B cell (primary cell): ENCODE measurements around the gene MUC22. TPM values are rescaled to one million over a fixed set of nuclear protein-coding genes. Genes with fewer than 3 reads are reported as not detected.

ENCODE experiments used
- ATAC-seq: fragments of 200-7000 bp; cut with Tn5 transposase; one replicate; pipeline ENCODE4 v1.10.0; 2021; ENCODE audit warnings: low read depth, mild to moderate bottlenecking, moderate number of reproducible peaks, moderate library complexity
- CTCF ChIA-PET: fragments of 350-600 bp; sonication (Branson Sonifier 250); formaldehyde crosslinking; loops from one replicate; lab custom pipeline; 2021; ENCODE audit warnings: antibody characterized with exemption, inconsistent platforms; lab: Charles Lee
- POLR2A ChIA-PET: fragments of 350-600 bp; sonication (Branson Sonifier 250); formaldehyde crosslinking; loops from one replicate; lab custom pipeline; 2021; ENCODE audit warnings: antibody characterized with exemption; lab: Charles Lee
- DNase-seq: peaks from one replicate; pipeline ENCODE4 v3.0.0; 2013
- H2AFZ ChIP-seq: 2 replicates; pipeline ENCODE4 v1.6.1; 2012; ENCODE audit warnings: mild to moderate bottlenecking, low read depth, low read length; ENCODE audit not compliant: insufficient read depth, poor library complexity, severe bottlenecking
- H3K27ac ChIP-seq, 2 donors: 1 replicate in 1 of 2; 2 replicates in 1 of 2; pipeline ENCODE4 v1.5.1; 2012 to 2013; ENCODE audit warnings: low read length in 2 of 2, mild to moderate bottlenecking in 2 of 2, moderate library complexity in 1 of 2
- H3K27me3 ChIP-seq, 4 experiments: fragments of 200-600 bp in 1 of 4; sonication (generic) in 1 of 4; replicated peaks in 1 of 4; 1 replicate in 2 of 4; 2 replicates in 2 of 4; pipeline versions ENCODE4 v1.6.1 to v1.7.0; 2013 to 2016; ENCODE audit warnings: low read length in 3 of 4, mild to moderate bottlenecking in 2 of 4, mixed read lengths in 1 of 4, moderate library complexity in 1 of 4; ENCODE audit not compliant: insufficient read depth in 4 of 4, control insufficient read depth in 3 of 4; ENCODE audit errors: control extremely low read depth in 1 of 4
- H3K36me3 ChIP-seq, 2 experiments: replicated peaks in 1 of 2; 1 replicate in 1 of 2; 2 replicates in 1 of 2; pipeline versions ENCODE4 v1.6.1 to v1.7.1; 2013; ENCODE audit warnings: low read length in 1 of 2; ENCODE audit not compliant: insufficient read depth in 2 of 2, control insufficient read depth in 1 of 2; ENCODE audit errors: control extremely low read depth in 1 of 2, extremely low read depth in 1 of 2
- H3K4me1 ChIP-seq, 2 donors: fragments of 200-600 bp in 1 of 2; sonication (generic) in 1 of 2; 1 replicate in 1 of 2; 2 replicates in 1 of 2; pipeline versions ENCODE4 v1.5.1 to v1.6.1; 2013 to 2017; ENCODE audit warnings: low read length in 2 of 2; ENCODE audit not compliant: control insufficient read depth in 2 of 2, insufficient read depth in 2 of 2
- H3K4me2 ChIP-seq: replicated peaks from 2 replicates; pipeline ENCODE3; 2012; ENCODE audit warnings: mild to moderate bottlenecking, low read depth, low read length; ENCODE audit not compliant: poor library complexity, severe bottlenecking
- H3K4me3 ChIP-seq, 5 experiments: fragments of 200-600 bp in 1 of 5; sonication (generic) in 1 of 5; 1 replicate in 3 of 5; 2 replicates in 2 of 5; pipeline versions ENCODE4 v1.5.1 to v1.7.0; 2011 to 2016; ENCODE audit warnings: low read length in 4 of 5, mild to moderate bottlenecking in 4 of 5, low read depth in 2 of 5, control low read depth in 1 of 5, moderate library complexity in 1 of 5; ENCODE audit not compliant: insufficient read depth in 1 of 5; ENCODE audit errors: control extremely low read depth in 1 of 5, extremely low read depth in 1 of 5
- H3K79me2 ChIP-seq: fragments of 200-600 bp; sonication (generic); one replicate; pipeline ENCODE4 v1.6.0; 2016; ENCODE audit warnings: low read length; ENCODE audit not compliant: control insufficient read depth, insufficient read depth
- H3K9ac ChIP-seq: fragments of 200-600 bp; sonication (generic); 2 replicates; pipeline ENCODE4 v1.6.1; 2017; ENCODE audit warnings: mild to moderate bottlenecking, low read length, moderate library complexity
- H3K9me3 ChIP-seq, 3 donors: one replicate each; pipeline versions ENCODE4 v1.6.1 to v1.7.1; 2013; ENCODE audit warnings: low read length in 2 of 3; ENCODE audit not compliant: control insufficient read depth in 2 of 3, insufficient read depth in 1 of 3; ENCODE audit errors: control extremely low read depth in 1 of 3
- H4K20me1 ChIP-seq: 2 replicates; pipeline ENCODE4 v1.6.0; 2012; ENCODE audit warnings: mild to moderate bottlenecking, low read length; ENCODE audit not compliant: insufficient read depth, control insufficient read depth, poor library complexity, severe bottlenecking
- H3K27ac Mint-ChIP-seq: one replicate; pipeline ENCODE4 v1.8.0; 2021; ENCODE audit warnings: mixed read lengths
- H3K27me3 Mint-ChIP-seq: one replicate; pipeline ENCODE4 v1.8.0; 2021; ENCODE audit warnings: mixed read lengths
- H3K4me1 Mint-ChIP-seq: one replicate; pipeline ENCODE4 v1.8.0; 2021; ENCODE audit warnings: mixed read lengths
- H3K4me3 Mint-ChIP-seq: one replicate; pipeline ENCODE4 v1.8.0; 2021; ENCODE audit warnings: mixed read lengths
- H3K9me3 Mint-ChIP-seq: one replicate; pipeline ENCODE4 v1.8.0; 2022; ENCODE audit warnings: mixed read lengths; ENCODE audit not compliant: insufficient read depth
- CTCF ChIP-seq: fragments of 200-600 bp; IDR thresholded peaks from one replicate; pipeline ENCODE4 v1.8.0; 2022; ENCODE audit warnings: antibody characterized with exemption, mild to moderate bottlenecking
- EZH2 ChIP-seq: IDR thresholded peaks from 2 replicates; pipeline ENCODE4 v1.6.1; 2012; ENCODE audit warnings: borderline replicate concordance, low read depth, mild to moderate bottlenecking, moderate library complexity, low read length; ENCODE audit not compliant: insufficient read depth, poor library complexity, severe bottlenecking
- WGBS: methylation state at CpG from one replicate; pipeline ENCODE4 v1.1.5; 2013; ENCODE audit warnings: missing lambda C conversion rate; ENCODE audit not compliant: insufficient coverage; 5-methylcytosine and 5-hydroxymethylcytosine counted together
- intact Hi-C: fragments of 100-400 bp; cut with micrococcal nuclease; formaldehyde crosslinking; loops from one replicate; pipeline ENCODE4 v1.10.0; 2022
- polyA plus RNA-seq: library from polyadenylated mRNA; depleted of rRNA; stranded (reverse); fragments of >200 nt; gene quantifications from 2 replicates; pipeline ENCODE4 v1.2.3, GENCODE V29; 2012
- total RNA-seq, 2 donors: library from RNA; stranded (reverse); fragments of 120-200 nt in 1 of 2; gene quantifications; 1 replicate in 1 of 2; 2 replicates in 1 of 2; pipeline versions ENCODE4 v1.2.3 to v1.2.4, GENCODE V29; 2013 to 2022

The MUC22 gene
- total and polyA plus RNA-seq, 2 donors (not counting 1 experiment from before 2014, with no cell fraction given) = not detected

DNA sequence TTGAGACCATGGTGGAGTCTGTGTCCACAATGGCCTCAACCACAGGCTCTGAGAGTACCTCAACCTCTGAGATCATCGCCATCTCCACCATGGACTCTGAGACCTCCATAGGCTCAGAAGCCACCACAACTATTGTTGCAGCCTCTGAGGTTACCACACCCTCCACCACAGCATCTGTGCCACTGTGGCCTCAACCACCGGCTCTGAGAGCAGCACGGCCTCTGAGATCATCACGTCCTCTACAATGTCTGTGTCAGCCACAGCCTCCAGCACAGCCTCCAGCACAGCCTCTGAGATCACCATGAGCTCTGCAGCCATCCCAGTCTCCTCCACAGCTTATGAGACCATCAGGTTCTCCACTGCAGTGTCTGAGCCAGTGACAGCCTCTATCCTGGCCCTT, 46.2 kb upstream of the MUC22 start:
- CTCF ChIA-PET = no interaction called here
- peaks cover 0 to 20% (median 0%) of the 10 kb centered on the region in 4 experiments for H3K27me3 ChIP-seq
- no peak for ATAC-seq
- intact Hi-C loops = no loop called here
- Mint-ChIP-seq H3K9me3 (no peaks in the 10 kb centered on the region), H3K27me3 (peaks cover 44% of the 10 kb centered on the region), H3K4me1 (peaks cover under 1% of the 10 kb centered on the region), H3K27ac (no peak overlapping the region), H3K4me3 (no peak overlapping the region)
- H3K4me2 ChIP-seq = no peak overlapping the region
- no peak overlapping the region for H3K4me3 ChIP-seq
- H3K4me1 ChIP-seq = no peaks in the 10 kb centered on the region
- POLR2A ChIA-PET = no interaction called here
- H4K20me1 ChIP-seq = no peaks in the 10 kb centered on the region
- no peaks in the 10 kb centered on the region for H3K36me3 ChIP-seq
- no peak overlapping the region for H2AFZ ChIP-seq
- no peak for DNase-seq
- no peak overlapping the region for H3K9ac ChIP-seq
- H3K9me3 ChIP-seq = peaks cover 0 to 6% (median 0%) of the 10 kb centered on the region in 3 donors
- TF ChIP-seq CTCF (no peak), EZH2 (no peak)
- H3K79me2 ChIP-seq = no peaks in the 10 kb centered on the region
- no peak overlapping the region for H3K27ac ChIP-seq
- 65% methylated on average over 4 of the region's 4 CpGs for WGBS

- H3K4me1 Mint-ChIP-seq = peaks cover 5% of the 10 kb centered on the region
- H3K9me3 ChIP-seq = peaks cover 0 to 6% (median 0%) of the 10 kb centered on the region in 3 donors
- H3K4me3 ChIP-seq = no peak overlapping the region
- H4K20me1 ChIP-seq = no peaks in the 10 kb centered on the region
- CTCF ChIA-PET = no interaction called here
- no peaks in the 10 kb centered on the region for H3K79me2 ChIP-seq
- H3K4me1 ChIP-seq = no peaks in the 10 kb centered on the region
- H3K27ac Mint-ChIP-seq = no peak overlapping the region
- no peaks in the 10 kb centered on the region for H3K9me3 Mint-ChIP-seq
- WGBS = 74% methylated on average over 5 of the region's 5 CpGs
- no peak overlapping the region for H3K4me3 Mint-ChIP-seq
- H3K36me3 ChIP-seq = no peaks in the 10 kb centered on the region
- peaks cover 45% of the 10 kb centered on the region for H3K27me3 Mint-ChIP-seq
- H3K27me3 ChIP-seq = peaks cover 0 to 20% (median 0%) of the 10 kb centered on the region in 4 experiments
- no peak for DNase-seq
- TF ChIP-seq CTCF (no peak), EZH2 (no peak)
- no peak overlapping the region for H3K4me2 ChIP-seq
- H3K9ac ChIP-seq = no peak overlapping the region
- POLR2A ChIA-PET = no interaction called here
- no peak overlapping the region for H2AFZ ChIP-seq
- no peak for ATAC-seq
- intact Hi-C loops = no loop called here
- H3K27ac ChIP-seq = no peak overlapping the region
Observed at GRCh38 chr6:30965140-30965601, 45.1 kb upstream of the MUC22 start.
